ENCODE measurements around the gene CLASP1. TPM values are rescaled to one million over a fixed set of nuclear protein-coding genes. Genes with fewer than 3 reads are reported as not detected.

The CLASP1 gene
- total and polyA plus RNA-seq, 11 donors = 16.0 to 84.5 (median 60.2) TPM

- Histone ChIP-seq H3K36me3 (peaks cover 0 to 82% (median 68%) of the 10 kb centered on the region in 9 donors), H3K27me3 (no peaks in the 10 kb centered on the region)
These were observed 263.2 kb downstream of the CLASP1 start for GRCh38 chr2:121386102-121386501.

DNA sequence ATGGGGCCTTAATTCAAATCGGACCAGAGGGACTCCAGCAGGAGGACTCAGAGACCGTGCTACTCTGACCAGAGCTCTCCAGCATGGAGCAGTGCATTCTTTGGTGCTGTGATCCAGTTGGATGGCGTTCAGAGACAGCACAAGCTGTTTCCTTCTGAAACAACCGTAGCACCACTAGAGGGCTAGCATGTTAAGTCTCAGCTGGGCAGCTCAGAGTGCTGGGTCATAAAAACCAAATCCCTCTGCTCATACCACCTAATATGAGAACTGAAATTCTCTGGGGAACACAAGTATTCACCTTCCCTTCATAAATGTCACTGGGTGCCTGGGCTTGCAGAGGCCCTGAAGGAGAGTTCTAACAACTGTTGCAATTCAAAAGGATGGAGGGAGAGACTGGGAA, 266.5 kb downstream of the CLASP1 start:
- Histone ChIP-seq H3K4me3 (no peak overlapping the region), H3K9me3 (no peaks in the 10 kb centered on the region), H3K27me3 (no peaks in the 10 kb centered on the region), H3K4me1 (peaks cover 0 to 5% (median 0%) of the 10 kb centered on the region in 12 donors), H3K27ac (no peak overlapping the region), H3K36me3 (peaks cover 0 to 99% (median 86%) of the 10 kb centered on the region in 9 donors)
- DNase-seq = no peak
- intact Hi-C loops (cut with DNase I) = no loop called here
- ATAC-seq = no peak
- WGBS, 4 donors = 90 to 100% (median 96%) methylated on average over 2 to 4 of the region's 4 CpGs
- no peak for TF ChIP-seq POLR2A (IDR thresholded peaks at IDR 0.05)
- TF ChIP-seq, protein P1, sequence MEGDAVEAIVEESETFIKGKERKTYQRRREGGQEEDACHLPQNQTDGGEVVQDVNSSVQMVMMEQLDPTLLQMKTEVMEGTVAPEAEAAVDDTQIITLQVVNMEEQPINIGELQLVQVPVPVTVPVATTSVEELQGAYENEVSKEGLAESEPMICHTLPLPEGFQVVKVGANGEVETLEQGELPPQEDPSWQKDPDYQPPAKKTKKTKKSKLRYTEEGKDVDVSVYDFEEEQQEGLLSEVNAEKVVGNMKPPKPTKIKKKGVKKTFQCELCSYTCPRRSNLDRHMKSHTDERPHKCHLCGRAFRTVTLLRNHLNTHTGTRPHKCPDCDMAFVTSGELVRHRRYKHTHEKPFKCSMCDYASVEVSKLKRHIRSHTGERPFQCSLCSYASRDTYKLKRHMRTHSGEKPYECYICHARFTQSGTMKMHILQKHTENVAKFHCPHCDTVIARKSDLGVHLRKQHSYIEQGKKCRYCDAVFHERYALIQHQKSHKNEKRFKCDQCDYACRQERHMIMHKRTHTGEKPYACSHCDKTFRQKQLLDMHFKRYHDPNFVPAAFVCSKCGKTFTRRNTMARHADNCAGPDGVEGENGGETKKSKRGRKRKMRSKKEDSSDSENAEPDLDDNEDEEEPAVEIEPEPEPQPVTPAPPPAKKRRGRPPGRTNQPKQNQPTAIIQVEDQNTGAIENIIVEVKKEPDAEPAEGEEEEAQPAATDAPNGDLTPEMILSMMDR (IDR thresholded peaks at IDR 0.05) = no peak

More at GRCh38 chr2:121386102-121386501, 263.2 kb downstream of the CLASP1 start:
- Histone ChIP-seq H3K4me1 (peaks cover 0 to 5% (median 0%) of the 10 kb centered on the region in 12 donors), H3K4me3 (no peak overlapping the region), H3K9me3 (no peaks in the 10 kb centered on the region), H3K27ac (no peak overlapping the region)
- no peak for TF ChIP-seq POLR2A (IDR thresholded peaks at IDR 0.05)
- TF ChIP-seq, protein P1 (IDR thresholded peaks at IDR 0.05) = no peak
- intact Hi-C loops (cut with DNase I) = no loop called here
- ATAC-seq = no peak
- no peak for DNase-seq

GRCh38 chr2:121377646-121378045, 271.6 kb downstream of the CLASP1 start:
- no peaks in the 10 kb centered on the region for H3K27me3 ChIP-seq
- H3K27ac ChIP-seq = no peak overlapping the region
- DNase-seq (no peak), ATAC-seq (no peak)
- H3K36me3 ChIP-seq = peaks cover 0 to 99% (median 88%) of the 10 kb centered on the region in 9 donors
- no peak overlapping the region for H3K4me3 ChIP-seq
- TF ChIP-seq POLR2A (IDR thresholded peaks at IDR 0.05) = no peak
- TF ChIP-seq, protein P1 (IDR thresholded peaks at IDR 0.05) = no peak
- 74 to 80% (median 78%) methylated on average over 5 of the region's 5 CpGs for WGBS, 4 donors
- intact Hi-C loops (cut with DNase I) = no loop called here
- peaks cover 0 to 11% (median 0%) of the 10 kb centered on the region in 12 donors for H3K4me1 ChIP-seq
- no peaks in the 10 kb centered on the region for H3K9me3 ChIP-seq

DNA sequence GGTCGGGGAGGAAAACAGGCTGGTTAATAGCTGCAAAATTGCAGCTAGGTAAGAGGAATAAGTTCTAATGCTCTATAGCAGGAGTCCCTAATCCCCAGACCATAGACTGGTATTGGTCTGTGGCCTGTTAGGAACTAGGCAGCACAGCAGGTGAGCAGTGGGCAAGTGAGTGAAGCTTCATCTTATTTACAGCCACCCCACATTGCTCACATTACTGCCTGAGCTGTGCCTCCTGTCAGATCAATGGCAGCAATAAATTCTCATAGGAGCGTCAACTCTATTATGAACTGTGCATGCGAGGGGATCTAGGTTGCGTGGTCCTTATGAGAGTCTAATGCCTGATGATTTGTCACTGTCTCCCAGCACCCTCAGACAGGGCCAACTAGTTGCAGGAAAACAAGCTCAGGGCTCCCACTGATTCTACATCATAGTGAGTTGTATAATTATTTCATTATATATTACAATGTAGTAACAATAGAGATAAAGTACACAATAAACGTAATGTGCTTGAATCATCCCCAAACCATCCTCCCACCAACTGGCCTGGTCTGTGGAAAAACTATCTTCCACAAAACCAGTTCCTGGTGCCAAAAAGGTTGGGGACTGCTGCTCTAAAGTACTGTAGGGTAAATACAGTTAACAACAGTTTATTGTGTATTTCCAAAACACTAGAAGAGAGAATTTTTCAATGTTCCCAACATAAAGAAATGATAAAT, 272.6 kb downstream of the CLASP1 start:
- peaks cover 0 to 19% (median 1%) of the 10 kb centered on the region in 12 donors for H3K4me1 ChIP-seq
- 96 to 97% (median 97%) methylated on average over 5 of the region's 5 CpGs for WGBS, 4 donors
- no peak for TF ChIP-seq POLR2A (IDR thresholded peaks at IDR 0.05)
- TF ChIP-seq, protein P1 (IDR thresholded peaks at IDR 0.05) = no peak
- ATAC-seq (no peak), DNase-seq (no peak)
- H3K4me3 ChIP-seq = no peak overlapping the region
- H3K27ac ChIP-seq = no peak overlapping the region
- no peaks in the 10 kb centered on the region for H3K9me3 ChIP-seq
- intact Hi-C loops (cut with DNase I) = no loop called here
- no peaks in the 10 kb centered on the region for H3K27me3 ChIP-seq
- peaks cover 0 to 98% (median 86%) of the 10 kb centered on the region in 9 donors for H3K36me3 ChIP-seq

All from heart left ventricle (tissue), 16 donors.